DMS79 treated with DMSO at 0.1 percent for 48 hours (cell line): ENCODE data around the gene OBSCN.

Experiments
- DNase-seq: peaks from one replicate; lab custom pipeline; 2025; lab: John Stamatoyannopoulos, UW

Gene OBSCN

GRCh38 chr1:228341450-228341813, 133.6 kb downstream of the OBSCN start:
- DNase-seq, result no peak

DNA sequence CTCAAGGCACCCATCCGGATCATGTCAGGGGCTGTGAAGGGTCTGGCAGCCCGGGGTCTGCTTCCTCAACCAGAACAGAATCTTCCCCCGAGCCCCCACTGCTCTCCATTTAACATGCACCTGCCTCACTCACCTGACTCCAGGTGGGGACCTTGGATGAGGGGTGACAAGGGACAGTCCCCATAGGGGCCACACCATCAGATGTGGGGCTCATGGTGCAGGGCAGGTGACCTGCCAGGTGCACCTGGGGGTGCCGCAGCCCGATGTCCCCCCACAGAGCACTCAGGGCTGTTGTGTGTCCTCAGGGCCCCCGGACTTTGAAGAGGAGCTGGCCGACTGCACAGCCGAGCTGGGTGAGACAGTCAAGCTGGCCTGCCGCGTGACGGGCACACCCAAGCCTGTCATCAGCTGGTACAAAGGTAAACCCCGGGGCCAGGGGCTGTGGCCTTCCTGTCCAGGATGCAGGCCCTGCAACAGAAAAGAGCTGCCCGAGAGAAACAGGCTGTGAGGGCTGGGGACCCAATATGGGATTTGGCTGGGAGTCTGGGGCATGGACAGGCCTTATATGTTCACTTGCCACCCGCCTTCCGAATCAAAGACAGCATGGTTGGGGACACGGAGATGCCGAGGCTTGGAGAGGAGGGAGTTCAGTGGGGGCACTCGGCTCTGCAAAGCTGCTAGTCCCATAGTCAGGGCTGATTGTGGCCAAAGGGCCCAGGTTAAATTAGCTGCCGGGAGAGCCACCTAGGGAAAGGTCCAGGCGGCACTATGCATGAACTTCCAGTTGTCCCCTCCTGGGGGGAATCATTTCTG, 134.2 kb downstream of the OBSCN start:
- DNase-seq, result no peak

GRCh38 chr1:228342627-228343190, 134.9 kb downstream of the OBSCN start:
- DNase-seq, result no peak

GRCh38 chr1:228343191-228343661, 135.4 kb downstream of the OBSCN start:
- DNase-seq, result no peak

DNA sequence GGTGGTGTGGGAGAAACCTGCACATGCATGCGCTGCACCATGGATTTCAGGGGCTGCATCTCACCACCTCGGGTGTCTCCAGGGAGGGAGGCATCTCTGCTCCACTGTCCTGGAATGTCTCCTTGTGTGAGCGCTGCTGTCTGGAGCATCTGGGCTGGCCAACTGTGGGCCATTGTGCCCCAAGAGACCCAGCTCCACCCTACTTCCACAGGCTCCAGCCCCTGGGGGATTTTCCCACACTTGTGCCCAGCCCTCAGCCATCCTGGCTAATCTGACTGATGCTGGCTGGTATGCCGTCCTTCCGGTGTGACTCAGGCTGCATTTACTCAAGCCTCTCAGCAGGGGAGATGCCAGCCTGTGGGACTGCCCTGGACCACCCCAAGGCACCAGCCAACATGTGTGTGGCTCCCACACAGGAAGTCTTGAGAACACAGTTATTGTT, 136.8 kb downstream of the OBSCN start:
- no peak for DNase-seq

DNA sequence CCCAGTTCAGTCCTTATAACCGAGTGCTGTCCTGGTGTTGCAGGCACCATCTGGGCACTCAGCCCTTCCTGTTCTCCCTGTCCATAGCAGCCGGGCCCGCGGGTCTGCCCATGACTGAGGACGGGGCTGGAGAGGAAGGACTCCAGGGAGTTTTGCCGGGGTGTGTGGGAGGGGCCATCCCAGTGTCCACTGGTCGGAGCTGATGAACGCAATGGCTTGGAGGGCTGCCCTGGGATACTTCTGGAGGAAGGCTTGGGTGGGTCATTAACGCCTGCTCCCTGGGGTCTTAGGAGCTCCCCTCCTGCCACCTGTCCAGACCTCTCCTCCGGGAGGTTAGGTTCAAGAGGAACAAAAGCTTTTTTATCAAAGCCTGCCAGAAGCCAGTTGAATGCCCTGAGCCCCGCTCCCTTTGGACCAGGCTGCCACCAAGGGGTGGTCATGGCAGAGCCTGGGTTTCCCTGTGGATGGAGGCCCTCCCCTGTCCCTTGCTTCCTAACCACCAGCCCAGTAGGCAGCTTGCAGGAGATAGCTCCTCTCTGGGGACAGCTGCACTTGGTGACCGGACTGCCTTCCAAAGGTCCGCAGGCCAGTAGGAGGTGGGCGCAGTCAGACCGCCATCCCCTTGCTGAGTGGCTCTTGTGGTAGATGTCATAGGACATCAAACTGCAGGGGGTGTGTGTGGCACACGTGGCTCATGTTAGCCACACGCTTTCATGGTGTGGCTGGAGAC, 137.5 kb downstream of the OBSCN start:
- no peak for DNase-seq

- no peak for DNase-seq
Observed at GRCh38 chr1:228346731-228347130, 138.9 kb downstream of the OBSCN start.

DNA sequence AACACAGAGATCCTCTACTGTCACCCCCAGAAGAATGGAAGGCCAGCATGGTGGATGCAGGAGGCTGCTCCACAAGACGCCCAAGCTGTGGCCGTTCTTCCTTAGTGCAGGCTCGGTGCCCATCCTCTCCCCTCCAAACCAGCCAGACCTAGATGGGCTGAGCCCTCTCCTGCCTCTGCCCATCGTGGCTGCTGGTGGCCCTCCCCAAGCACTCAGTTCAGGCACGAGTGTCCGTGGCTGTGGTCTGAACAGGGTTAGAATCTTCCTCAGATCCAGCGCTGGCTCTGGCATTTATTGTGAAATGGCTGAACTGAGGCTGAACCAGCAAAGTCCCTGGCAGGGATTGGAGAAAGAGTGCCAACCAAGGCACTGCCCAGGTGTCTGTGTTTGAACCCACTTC, 139.3 kb downstream of the OBSCN start:
- DNase-seq, result no peak

GRCh38 chr1:228348708-228349467, 141.0 kb downstream of the OBSCN start:
- no peak for DNase-seq

- no peak for DNase-seq
Observed at GRCh38 chr1:228349701-228350171, 141.9 kb downstream of the OBSCN start.

- no peak for DNase-seq
Observed at GRCh38 chr1:228350179-228350742, 142.4 kb downstream of the OBSCN start.

DNA sequence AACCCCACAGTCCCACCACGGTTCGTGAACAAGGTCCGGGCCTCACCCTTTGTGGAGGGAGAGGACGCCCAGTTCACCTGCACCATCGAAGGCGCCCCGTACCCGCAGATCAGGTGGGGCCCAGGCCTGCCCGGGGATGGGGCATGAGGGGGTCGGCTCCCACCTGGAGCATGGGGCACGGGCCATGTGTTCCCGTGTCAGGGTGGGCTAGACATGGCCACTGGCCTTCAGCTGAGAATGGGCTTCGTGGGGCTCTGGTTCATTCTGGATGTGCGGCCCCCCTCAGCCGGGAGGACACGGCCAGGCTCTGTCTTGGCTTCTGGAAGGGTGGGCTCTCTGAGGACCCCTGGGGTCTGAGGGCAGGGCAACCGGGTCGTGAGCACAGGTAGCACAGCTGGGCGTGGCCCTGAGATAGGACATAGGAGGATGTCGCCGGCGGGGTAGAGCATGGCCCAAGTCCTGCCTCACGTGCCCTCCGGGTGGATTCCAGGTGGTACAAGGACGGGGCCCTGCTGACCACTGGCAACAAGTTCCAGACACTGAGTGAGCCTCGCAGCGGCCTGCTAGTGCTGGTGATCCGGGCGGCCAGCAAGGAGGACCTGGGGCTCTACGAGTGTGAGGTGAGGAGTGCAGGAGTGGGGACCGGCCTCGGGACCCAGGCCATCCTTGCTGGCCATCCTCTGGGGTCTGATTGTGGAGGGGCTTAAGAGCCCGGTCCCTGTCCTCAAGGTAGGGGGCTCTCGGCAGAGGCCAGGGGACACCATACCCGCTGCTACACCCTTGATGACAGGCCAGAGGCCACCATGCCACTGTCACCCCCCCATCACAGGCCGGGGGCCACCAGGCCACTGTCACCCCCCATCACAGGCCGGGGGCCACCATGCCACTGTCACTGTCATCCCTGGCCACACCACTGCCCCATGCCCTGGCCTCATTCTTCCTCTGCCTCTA, 143.3 kb downstream of the OBSCN start:
- DNase-seq, result no peak

GRCh38 chr1:228351850-228352249, 144.0 kb downstream of the OBSCN start:
- no peak for DNase-seq

GRCh38 chr1:228352677-228353481, 145.0 kb downstream of the OBSCN start:
- no peak for DNase-seq

DNA sequence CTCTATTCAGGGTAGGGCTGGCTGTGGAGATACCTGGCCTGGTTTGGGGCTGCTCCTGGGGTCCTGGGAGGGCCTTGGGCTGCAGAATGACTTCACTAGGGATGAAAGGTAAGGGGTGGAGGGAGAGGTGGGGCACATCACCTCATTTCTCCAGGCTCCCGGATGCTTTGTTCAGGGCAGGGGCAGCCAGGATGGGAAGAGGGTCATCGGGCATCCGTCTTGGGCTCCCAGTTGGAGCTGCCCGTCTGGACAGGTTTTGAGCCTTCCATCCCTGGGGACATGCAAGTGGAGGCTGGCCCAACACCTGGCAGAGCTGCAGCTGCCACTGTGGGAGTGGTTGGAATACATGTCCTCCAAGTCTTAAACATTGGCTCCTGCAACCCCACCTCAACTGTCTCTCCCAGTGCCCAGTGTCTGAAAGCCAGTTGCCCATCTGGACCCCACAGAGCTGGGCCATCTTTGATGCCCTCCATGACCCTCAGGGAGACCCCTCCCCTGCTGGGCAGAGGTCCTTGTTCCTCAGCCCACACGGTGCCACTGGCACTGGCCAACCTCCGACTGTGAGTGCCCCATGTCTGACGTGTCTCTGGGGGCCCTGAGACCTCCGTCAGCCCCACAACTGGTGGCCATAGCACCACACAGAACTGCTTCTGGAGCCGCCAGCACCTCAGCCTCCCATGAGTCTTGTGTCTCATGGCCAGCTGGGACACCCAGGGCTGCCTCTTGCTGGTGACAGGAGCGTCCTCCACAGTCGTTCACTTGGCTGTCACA, 145.9 kb downstream of the OBSCN start:
- DNase-seq, result no peak

- DNase-seq, result no peak
Observed at GRCh38 chr1:228354390-228355320, 146.8 kb downstream of the OBSCN start.

DNA sequence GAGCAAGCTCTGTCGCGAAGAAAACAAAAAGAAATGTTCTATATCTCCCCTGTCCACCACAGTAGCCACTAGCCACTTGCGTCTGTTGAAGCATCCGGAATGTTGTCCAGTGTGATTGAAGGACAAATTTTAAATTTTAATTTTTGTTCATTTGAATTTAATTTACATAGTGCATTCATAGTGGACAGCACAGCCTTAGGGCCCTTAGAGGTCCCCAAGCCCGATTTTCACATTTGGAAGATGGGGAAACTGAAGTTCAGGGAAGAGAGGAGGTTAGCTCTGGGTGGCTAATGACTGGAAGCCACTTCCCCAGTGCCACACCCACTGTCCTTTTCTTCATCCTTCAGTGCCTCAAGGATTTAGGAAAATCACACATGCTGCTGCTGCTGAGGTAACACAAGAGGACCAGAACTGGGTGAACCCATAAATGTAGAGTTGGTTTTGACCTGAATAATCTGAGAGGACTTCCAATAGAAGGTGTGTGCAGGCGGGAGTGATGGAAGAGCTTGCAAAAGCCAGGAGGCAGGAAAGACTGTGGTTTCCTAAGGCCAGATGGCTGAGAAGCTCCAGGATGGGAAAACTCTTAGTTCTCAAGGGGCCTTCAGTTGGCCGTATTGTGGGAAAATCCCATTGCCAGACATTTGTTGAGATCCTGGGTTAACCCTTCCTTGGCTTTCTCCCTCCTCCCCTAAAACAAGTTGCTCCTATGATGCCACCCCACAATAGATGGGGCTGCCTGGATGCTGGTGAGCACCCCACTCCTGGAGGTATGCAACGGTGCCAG, 149.2 kb downstream of the OBSCN start:
- no peak for DNase-seq
